CD4-positive, alpha-beta T cell treated with Interferon alpha-2 for 1 hour (primary cell): ENCODE measurements around the gene SEMA3D.

ENCODE experiments used
- DNase-seq, 2 donors: peaks; one replicate each; pipeline ENCODE4 v3.0.0-alpha.2; 2020 to 2022

SEMA3D gene

DNA sequence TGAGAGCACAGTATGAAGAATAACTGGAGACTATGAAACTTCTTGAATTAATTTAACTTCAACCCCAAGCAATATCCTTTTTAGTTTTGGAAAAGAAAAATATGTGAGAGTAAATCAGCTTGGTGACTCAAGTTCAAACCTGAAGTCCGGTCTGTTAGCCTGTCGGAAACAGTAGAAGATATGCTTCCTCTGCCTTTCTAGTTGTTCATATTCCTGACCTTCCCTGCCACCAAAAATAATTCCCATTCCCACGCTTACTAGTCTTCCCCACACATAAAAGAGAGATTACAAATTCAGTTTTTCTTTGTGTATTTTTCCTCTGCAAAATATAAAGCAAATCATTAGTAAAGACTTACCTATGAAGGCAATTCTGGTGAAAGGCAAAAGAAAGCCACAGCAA lies 3.6 kb downstream of the SEMA3D start:
- no peak for DNase-seq

DNA sequence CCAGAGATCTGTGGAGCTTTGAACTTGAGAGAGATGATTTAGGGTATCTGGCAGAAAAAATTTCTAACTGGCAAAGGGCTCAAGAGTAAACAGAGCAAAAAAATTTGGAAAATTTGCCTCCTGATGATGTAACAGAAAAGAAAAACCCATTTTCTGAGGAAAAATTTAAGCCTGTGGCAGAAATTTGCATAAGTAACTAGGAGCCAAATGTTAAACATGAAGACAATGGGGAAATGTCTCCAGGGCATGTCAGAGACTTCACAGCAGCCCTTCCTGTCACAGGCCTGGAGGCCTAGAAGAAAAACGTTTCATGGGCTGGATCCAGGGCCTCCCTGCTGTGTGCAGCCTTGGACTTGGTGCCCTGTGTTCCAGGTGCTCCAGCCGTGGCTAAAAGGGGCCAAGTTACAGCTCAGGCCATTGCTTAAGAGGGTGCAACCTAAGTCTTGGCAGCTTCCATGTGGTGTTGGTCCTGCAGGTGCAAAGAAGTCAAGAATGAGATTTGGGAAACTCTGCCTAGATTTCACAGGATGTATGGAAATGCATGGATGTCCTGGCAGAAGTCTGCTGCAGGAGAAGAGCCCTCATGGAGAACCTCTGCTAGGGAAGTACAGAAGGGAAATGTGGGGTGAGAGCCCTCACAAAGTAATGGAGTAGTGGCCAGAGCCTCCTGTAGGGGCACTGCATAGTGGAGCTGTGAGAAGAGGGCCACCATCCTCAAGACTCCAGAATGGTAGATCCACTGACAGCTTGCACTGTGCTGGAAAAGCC lies 8.1 kb downstream of the SEMA3D start:
- DNase-seq: no peak

DNA sequence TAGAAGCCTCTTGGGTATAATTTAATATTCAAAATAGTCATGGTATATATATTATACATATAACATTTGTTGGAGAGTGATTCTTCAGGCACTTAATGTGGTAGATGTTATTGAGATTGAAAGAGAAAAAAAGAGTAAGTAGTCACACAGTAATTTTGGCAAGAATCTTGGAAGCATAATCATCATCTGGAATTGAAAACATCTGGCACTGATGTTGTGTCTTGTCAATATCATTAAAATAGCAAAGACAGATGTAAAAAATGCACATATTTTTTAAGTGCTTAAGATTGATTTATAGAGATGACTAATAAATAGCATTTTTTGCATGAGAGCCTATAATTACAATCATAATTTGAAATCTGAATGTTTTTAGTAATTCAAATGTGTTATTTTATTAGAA lies 9.5 kb downstream of the SEMA3D start:
- DNase-seq: no peak

DNA sequence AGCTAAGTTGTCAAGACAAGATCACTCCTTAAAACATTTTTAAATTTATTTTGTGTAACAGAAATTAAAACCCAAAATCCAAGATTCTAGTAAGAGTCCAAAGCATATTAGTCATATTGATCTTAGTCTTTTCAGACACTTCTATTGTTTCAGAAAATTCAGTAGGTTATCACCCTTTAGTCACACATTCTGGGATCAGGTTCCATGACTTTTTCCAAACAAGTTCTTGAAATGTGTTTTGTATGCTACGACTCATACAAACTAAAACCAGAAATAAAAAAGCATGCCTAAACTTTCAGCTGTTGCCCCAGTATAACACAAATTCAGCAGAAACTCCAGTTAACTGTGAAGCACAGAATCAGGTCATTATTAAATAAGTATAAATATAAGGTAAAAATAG lies 10.7 kb downstream of the SEMA3D start:
- DNase-seq: no peak

DNA sequence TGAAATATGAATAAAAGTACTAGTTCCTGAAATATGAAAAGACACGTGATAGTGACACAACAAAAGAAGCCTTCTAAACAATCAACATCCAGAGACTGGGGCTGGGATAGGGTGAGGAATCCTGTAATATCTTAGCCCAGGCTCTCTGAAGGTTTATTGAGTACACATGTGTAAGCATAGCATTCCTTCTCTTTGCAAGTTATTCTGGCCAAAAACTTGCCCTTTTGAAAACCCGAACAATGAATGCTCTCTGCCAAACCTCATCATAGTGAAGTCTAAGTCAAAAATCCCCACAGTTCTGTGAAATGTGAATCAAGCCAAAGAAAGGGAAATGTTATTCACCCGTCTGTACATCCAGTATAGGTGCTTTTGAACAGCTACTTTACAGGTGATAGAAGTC lies 11.6 kb downstream of the SEMA3D start:
- no peak for DNase-seq

DNA sequence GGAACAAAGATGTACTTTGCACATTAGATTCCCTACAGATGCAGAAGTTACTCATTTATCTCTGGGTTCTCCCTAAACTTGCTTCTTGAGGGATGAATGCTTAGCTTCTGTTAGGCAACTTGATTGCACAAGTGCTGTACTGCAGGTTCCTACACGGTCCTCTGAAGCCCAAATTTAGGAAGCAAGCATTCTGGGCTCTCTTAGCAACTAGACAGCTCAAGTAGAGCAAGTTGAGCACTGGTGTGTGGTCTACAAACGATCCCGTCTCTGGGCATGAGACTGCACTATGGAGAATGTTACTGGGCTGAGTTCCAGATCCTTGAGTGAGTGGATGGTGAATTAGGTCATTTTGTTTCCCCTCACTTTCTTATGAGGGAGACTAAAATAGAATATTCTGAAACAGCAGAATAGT lies 14.3 kb downstream of the SEMA3D start:
- no peak for DNase-seq

DNA sequence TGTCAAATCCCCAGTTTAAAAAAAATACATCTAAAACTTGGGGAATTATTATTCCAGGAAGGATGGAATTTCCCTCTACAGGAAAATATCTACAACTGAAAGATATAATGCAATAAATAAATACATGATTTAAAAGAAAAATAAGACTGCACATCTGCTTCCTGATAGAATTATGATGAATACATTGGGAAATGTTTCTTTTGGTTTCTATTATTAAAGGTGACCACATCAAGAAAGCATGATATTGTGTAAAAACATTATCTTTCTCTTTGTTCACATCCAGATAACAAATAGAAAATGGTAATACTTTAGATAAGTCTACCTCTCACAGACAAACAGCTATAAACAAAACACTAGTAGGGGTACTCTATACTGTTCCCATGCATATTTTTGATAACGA lies 19.2 kb downstream of the SEMA3D start:
- no peak for DNase-seq

DNA sequence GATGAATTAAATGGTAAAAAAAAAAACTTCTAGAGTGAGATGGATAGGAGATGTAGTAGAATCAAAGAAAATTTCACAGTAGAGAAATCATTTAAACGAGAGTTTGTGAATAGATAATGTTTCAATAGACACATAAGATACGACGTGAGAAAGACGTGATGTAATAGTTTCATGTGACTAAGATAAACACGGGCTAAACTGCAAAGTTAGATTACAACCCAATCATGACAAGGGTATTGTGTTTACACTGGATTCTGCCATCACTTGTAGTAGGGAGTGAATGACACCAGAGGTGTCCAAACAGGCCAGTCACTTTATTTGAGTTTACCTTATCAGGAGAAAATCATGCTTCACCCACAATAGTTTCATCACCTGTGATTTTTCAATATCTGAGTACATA lies 21.6 kb downstream of the SEMA3D start:
- no peak for DNase-seq

DNA sequence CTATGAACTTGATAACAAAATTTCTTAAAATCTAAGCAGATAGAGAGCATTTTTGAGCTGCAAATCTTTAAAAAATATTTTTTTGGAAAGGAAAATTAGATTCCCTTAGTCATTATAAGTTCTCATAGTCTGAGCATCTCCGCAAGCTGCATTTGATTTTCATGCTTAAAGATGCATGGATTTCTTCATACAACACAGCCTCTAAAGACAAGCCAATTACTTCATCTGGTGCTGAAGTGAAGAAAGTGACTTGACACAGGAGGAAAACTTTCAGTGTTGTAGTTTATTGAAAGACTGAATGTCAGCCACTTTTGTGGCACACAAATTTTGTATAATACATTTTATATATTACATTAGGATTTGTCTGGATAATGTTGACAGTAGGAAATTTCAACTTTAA lies 22.5 kb downstream of the SEMA3D start:
- DNase-seq: no peak

DNA sequence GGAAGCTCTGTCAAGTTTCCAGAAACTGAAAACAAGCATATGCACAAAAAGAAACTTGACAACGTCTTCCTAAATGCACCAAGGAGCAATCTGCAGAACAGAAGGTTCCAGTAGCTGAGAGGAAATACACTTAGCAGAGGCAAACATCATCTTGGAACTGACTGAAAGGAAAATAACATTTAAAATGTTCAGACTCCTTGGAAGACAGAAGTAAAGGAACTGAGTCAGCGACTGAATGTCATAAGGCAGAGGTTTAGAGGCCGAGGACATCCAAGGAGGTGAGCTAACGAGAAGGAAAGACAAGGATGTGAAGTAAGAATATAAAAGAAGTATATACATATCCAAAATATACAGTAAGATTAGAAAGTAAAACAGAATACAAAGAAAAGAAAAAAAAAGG lies 24.1 kb downstream of the SEMA3D start:
- no peak for DNase-seq

DNA sequence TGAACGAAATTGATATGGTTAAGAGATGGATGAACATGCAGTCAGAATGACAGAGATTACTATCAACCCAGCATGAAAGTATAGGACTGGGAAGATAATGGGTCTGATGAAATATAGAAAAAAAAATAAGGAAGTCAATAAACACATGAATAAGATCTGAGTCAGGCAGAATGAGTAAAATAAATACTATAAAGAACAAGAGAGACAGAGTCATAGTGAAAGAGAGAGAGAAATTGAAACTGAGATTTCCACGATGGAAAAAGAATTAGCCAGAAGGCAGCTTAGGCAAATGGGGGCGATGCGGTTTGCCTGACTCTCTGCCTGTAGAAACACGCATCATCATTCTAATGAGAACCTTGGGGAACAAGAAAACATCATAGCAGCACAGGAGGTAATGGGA lies 26.6 kb downstream of the SEMA3D start:
- DNase-seq: no peak

DNA sequence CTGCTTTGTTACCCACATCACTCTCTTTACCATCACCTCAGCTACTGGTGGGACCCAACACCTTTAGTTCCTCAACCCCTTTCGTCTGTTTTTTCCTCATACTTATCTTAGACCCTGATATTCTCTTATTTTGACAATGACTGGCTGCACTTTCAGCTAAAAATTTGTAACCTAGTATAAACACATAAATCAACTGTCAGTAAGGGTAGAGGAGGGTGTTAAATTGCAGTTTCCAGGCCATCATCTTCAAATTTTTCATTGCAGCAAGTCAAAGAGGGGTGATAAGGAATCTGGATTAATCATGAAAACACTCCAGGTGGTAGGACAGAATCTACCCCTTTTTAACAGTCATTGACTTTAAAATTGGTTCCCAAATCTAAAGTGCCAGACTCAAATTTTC lies 27.9 kb downstream of the SEMA3D start:
- no peak for DNase-seq

DNA sequence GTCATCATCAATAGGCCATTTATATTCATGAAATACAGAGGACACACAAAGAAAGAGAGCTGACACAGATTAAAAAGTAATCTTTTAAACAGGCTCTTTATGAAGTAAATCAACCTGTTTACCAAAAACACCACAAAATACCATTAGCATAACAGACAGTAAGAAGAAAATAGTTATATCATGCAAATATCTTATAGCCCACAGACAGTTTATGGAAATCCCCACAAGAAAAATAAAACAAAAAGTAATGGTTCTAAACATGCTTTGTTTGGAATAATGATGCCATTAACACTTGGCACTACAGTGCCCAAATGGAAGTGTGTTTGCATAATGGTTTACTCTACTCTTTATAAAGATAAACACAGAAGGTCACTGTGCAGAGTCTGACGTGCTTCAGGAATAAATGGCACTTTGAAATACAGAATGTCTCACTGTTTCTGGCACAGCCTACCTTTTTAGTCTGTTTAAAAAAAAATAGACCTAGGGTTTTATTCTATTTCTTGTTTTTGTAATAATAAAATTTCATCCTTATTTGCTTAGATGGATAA lies 30.1 kb downstream of the SEMA3D start:
- no peak for DNase-seq

DNA sequence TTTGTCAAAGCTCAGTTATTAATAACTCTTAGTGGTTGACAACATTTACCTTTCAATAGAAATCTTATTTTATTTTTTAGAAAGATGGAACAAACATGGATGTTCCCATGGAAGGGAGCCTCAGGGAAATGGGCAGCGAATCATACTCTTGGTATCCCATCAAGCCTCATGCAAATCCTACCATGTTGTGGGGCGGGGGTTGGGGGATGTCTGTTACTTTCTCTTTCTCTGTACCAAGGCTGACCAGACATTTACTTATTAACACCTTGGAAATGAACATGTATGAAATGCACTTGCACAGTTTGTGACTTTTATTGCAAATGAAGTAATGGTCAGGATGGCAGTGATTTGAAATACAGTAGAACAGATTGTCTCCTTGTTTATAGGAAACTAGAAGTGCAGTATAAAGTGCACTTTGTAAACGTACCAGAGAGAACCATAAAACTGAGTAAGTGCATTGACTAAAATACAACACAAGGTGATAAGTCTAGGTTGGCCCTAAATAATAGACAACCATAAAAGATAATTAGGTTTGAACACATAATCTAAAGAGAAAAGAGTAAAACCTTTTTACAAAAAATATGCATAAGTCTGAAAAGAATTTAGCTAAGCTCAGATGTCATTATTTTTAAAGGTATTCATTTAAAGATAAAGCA lies 32.4 kb downstream of the SEMA3D start:
- DNase-seq: no peak

DNA sequence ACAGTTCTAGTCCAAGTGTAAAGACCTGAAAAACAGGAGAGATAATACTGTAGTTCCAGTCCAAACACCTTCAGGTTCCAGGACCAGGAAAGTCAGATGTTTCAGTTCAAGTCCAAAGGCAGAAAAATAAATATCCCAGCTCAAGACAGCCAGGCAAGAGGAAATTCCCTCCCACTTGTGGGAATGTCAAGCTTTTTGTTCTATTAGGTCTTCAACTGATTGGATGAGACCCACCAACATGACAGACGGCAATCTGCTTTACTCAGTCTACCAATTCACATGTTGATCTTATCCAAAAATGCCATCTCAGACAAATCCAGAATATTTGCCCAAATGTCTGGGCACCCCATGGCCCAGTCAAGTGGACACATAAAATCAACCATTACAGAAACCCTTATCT lies 33.1 kb downstream of the SEMA3D start:
- no peak for DNase-seq

DNA sequence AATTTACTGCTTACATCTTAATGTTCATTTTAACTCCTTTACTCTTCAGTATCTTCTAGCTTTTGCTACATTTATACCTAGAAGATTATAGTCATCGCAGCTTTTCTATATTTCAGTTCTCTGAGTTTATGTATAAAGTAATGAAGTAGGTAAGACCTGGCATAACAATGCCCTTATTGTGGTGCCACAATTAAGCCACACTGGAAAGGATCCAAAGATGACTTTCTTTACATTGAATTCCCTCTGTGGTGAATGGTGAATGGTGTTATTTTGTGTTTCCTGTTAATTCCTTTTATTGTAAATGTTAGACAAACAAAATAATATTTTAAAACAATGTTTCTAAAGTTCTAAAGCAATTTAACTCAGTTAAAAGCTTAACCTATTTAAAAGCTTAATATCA lies 36.2 kb downstream of the SEMA3D start:
- DNase-seq: no peak

DNA sequence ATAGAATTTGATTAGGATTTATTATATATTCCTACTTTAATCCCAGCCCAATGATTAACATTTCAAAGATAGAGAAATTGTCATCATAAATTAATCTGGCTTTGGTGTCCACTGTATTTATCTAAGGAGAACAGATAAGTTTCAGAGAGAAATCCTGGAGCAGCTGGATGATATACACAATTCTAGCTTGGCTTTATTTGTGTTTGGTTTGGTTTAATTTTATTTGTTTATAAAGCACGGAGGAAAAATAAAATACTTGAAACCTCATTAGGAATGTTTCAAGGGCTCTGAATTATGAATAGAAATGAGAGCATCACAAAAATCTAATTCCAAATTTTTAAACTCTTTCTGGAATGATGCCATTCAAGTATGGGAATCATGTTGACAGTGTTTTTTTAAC lies 42.1 kb downstream of the SEMA3D start:
- DNase-seq: no peak

DNA sequence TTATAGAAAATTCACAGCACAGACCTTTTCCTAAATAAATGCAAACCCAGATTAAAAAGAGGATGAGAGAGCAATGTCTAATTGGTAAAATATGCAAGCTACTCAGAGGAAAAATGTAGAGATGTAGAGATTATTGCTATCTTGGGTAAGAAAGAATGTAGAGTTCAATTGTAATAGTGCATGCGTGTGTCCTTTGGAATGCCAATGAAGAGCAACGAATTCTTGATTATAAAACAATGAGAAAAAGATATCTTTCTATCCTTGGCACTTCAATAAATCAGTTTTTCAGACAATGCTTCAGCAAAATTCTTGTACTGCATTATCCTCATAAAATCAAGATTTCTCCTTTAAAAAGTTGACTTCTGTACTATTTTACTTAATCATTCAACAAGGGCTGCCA lies 50.9 kb downstream of the SEMA3D start:
- no peak for DNase-seq

DNA sequence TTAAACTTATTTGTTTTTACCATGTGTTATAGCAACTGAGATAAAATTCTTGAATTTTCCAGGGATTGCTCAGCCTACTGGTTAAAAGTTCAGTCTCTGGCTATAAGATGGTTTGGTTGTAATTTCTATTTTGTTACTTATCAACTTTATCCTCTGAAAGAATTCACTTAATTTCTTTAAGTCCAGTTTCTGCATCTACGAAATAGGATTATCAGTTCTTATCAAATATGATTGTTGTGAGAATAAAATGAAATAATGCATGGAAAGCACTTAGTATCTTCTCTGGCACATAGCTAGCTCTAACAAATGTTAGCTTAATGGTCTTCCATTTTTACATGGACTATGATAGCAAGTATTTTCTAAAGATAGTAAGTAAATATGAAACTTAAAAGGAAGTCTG lies 53.3 kb downstream of the SEMA3D start:
- DNase-seq: no peak

DNA sequence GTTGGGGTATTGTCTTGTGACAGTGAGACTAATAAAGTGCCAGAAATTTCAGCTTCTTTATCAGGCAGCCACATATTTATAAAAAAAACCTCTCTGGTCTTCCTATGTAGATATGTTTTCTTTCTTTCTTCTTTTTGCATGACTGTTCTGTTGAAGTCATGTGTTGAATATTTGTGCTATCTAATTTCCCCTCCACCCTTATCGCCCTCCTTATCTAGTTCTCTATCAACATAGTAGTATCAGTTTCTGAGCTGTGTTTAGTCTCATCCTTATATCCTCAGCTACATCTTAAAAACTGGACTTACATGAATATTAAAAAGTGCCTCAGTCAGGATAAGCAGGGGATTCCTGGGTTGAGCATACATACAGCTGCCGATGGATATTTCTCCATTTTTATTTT lies 53.9 kb downstream of the SEMA3D start:
- DNase-seq: no peak

DNA sequence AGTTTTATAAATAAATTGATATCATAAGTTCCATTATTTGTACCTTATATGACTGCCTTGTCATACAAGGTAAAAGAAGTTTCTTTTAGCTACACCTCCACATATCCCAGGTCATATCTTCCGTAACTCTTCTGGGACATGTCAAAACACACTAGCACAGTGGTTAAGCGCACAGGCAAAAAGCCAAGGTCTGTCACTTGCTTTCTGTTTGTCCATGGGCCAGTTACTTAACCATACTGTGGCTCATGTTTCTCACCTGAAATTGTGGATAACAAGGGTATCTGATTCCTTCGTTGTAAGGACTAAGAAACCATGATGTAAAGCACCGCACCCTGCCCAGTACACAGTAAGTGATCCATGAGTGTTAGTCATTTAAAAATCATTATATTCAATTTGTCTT lies 56.2 kb downstream of the SEMA3D start:
- no peak for DNase-seq

DNA sequence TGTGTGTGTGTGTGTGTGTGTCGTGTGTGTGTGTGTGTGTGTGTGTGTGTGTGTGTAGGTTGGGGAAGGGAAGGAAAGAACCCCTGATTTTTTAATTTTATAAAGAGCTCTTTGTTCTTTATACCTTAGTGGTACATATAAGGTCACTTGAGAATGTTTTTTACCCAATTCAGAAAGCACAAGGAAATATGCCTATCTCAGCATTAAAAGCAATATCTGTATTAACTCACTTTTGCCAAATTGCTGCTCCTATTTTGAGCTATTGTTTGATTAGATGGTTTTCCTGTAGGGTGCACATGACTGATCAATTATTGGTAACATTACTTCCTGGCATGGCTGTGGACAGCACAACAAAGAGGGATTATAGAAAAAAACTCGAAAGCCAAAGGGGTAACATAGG lies 60.5 kb downstream of the SEMA3D start:
- DNase-seq: no peak

DNA sequence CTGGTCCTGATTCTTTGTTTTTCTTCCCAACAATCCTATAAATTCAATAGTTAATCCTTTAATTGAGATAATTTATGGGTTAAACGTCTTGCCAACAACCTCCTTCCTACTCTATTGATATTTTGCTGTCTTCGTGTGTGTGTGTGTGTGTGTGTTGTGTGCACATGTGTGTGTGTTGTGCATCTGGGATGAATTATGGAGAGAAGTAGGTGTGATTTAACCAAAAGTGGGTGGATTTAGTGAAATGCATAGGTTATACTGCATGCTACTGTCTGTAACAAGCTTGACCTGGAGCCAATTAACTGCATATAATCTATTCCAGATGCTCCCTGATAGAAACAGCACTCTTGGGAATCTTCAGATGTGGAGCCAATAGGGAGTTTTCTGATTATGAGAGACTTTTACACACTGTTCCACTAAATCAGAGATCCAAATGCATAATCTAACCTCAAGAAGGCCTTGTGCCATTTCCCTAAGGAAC lies 61.2 kb downstream of the SEMA3D start:
- DNase-seq: no peak

DNA sequence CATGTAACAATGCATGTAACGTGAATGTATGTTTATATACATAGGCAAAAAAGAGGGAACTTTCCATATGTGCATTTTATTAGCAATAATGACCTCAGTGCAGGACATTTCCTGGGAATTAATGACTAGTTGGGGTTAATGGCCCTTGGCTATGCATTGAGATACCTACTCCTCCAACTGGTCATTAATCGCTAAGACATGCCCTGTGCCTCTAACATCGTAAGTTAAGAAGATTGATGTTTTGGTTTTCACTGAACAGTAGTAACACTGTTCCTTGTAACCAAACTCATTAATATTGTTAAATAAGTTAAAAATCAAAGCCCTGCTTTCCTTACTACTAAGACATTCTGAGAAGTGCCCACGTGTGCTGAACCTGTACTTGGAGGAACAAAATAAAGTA lies 61.7 kb downstream of the SEMA3D start:
- DNase-seq: no peak

DNA sequence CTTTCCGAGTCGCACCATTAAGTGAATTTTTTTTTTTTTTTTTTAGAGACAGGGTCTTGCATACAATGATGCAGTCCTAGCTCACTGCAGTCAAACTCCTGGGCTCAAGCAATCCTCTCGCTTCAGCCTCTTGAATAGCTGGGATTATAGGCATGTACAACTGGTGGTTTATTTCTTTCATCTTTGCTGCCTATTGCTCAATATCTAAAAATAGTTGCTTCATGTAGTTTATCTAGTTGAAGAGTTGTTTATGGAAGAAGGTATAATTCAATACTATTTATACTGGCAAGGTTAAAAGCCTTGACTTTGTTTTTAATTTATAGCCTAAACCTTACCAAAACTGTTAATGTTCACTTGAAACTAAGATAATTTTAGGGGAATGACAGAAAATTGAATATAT lies 66.9 kb downstream of the SEMA3D start:
- DNase-seq: no peak
